SU-DHL-6 (cell line): Measurements from ENCODE around the gene PEX16.

Source experiments
- H2AFZ ChIP-seq: fragments of 200-600 bp; sonication (generic); 2 replicates; pipeline ENCODE4 v1.6.1; 2014; ENCODE audit warnings: low read depth, mild to moderate bottlenecking, moderate library complexity, mixed read lengths, antibody characterized with exemption, low read length; ENCODE audit not compliant: severe bottlenecking
- H3F3A ChIP-seq: fragments of 200-600 bp; shearing (Covaris generic); 2 replicates; pipeline ENCODE4 v1.6.0; 2016; ENCODE audit warnings: antibody characterized with exemption, mild to moderate bottlenecking; ENCODE audit not compliant: insufficient read depth
- H3K27ac ChIP-seq: fragments of 200-600 bp; sonication (generic); 2 replicates; pipeline ENCODE4 v1.5.1; 2016; ENCODE audit warnings: low read depth, mild to moderate bottlenecking, low read length, moderate library complexity, mixed read lengths
- H3K27me3 ChIP-seq: fragments of 200-600 bp; sonication (generic), shearing (Covaris generic); 2 replicates; pipeline ENCODE4 v1.6.0; 2014; ENCODE audit warnings: mild to moderate bottlenecking, low read length
- H3K36me3 ChIP-seq: fragments of 200-600 bp; sonication (generic); 2 replicates; pipeline ENCODE4 v1.6.1; 2014; ENCODE audit warnings: mild to moderate bottlenecking, low read length, mixed read lengths
- H3K4me2 ChIP-seq: fragments of 300-600, 200-600 bp; shearing (Covaris generic), sonication (generic); 2 replicates; pipeline ENCODE4 v1.6.0; 2014; ENCODE audit warnings: low read length, low read depth, mild to moderate bottlenecking; ENCODE audit not compliant: poor library complexity, severe bottlenecking
- H3K4me3 ChIP-seq: fragments of 200-600 bp; sonication (generic); 2 replicates; pipeline ENCODE4 v1.5.1; 2014; ENCODE audit warnings: antibody characterized with exemption, low read length, mild to moderate bottlenecking, mixed read lengths; ENCODE audit not compliant: insufficient read depth, poor library complexity, severe bottlenecking
- H3K79me2 ChIP-seq: fragments of 200-600 bp; sonication (generic); 2 replicates; pipeline ENCODE4 v1.6.1; 2014; ENCODE audit warnings: mild to moderate bottlenecking, low read length, moderate library complexity; ENCODE audit not compliant: insufficient read depth
- H3K9ac ChIP-seq: fragments of 200-600 bp; sonication (generic); 2 replicates; pipeline ENCODE4 v1.7.0; 2014; ENCODE audit warnings: mild to moderate bottlenecking, low read length
- H3K9me2 ChIP-seq: fragments of 200-600 bp; sonication (generic); replicated peaks from 2 replicates; pipeline ENCODE4 v1.6.1; 2014; ENCODE audit warnings: low read length; ENCODE audit not compliant: insufficient read depth
- H3K9me3 ChIP-seq: fragments of 200-600 bp; sonication (generic); 2 replicates; pipeline ENCODE4 v1.6.1; 2014; ENCODE audit warnings: low read length, mixed read lengths; ENCODE audit not compliant: insufficient read depth
- H4K20me1 ChIP-seq: fragments of 200-600 bp; sonication (generic); 2 replicates; pipeline ENCODE4 v1.6.1; 2014; ENCODE audit warnings: low read depth, mild to moderate bottlenecking, antibody characterized with exemption, low read length, moderate library complexity, mixed read lengths
- CTCF ChIP-seq: fragments of 200-600 bp; sonication (generic); IDR thresholded peaks from one replicate; pipeline ENCODE4 v1.5.1; 2017; ENCODE audit warnings: antibody characterized with exemption, mild to moderate bottlenecking, low read length, moderate library complexity; ENCODE audit not compliant: insufficient read depth, poor library complexity, severe bottlenecking
- EZH2phosphoT487 ChIP-seq: fragments of 200-600 bp; sonication (generic), shearing (Covaris generic); conservative IDR thresholded peaks from 2 replicates; pipeline ENCODE4 v1.6.1; 2018; ENCODE audit warnings: mild to moderate bottlenecking, antibody characterized with exemption, low read length, moderate library complexity, mixed read lengths

The PEX16 gene

GRCh38 chr11:45886816-45887520, 30.7 kb downstream of the PEX16 start:
- no peak overlapping the region for H3K27ac ChIP-seq
- no peaks in the 10 kb centered on the region for H4K20me1 ChIP-seq
- H3K27me3 ChIP-seq: no peaks in the 10 kb centered on the region
- no peaks in the 10 kb centered on the region for H3K79me2 ChIP-seq
- H2AFZ ChIP-seq: no peak overlapping the region
- H3K4me3 ChIP-seq: no peak overlapping the region
- no peaks in the 10 kb centered on the region for H3K36me3 ChIP-seq
- no peak overlapping the region for H3K4me2 ChIP-seq
- no peaks in the 10 kb centered on the region for H3K9me3 ChIP-seq
- H3K9ac ChIP-seq: no peak overlapping the region
- no peaks in the 10 kb centered on the region for H3F3A ChIP-seq
- H3K9me2 ChIP-seq: no peaks in the 10 kb centered on the region
- TF ChIP-seq EZH2phosphoT487: no peak
- TF ChIP-seq CTCF: no peak

GRCh38 chr11:45885921-45886721, 31.6 kb downstream of the PEX16 start:
- Histone ChIP-seq H3K9me2 (no peaks in the 10 kb centered on the region), H4K20me1 (no peaks in the 10 kb centered on the region), H3K27ac (no peak overlapping the region), H3F3A (no peaks in the 10 kb centered on the region), H3K27me3 (no peaks in the 10 kb centered on the region), H3K9ac (peak overlapping the region; percentile 31; the same call in 1 of the 2 replicates), H3K79me2 (no peaks in the 10 kb centered on the region), H3K4me2 (peak overlapping the region; percentile 43), H2AFZ (no peak overlapping the region), H3K9me3 (no peaks in the 10 kb centered on the region), H3K4me3 (no peak overlapping the region), H3K36me3 (no peaks in the 10 kb centered on the region)
- TF ChIP-seq EZH2phosphoT487 (no peak), CTCF (no peak)

- TF ChIP-seq CTCF (no peak), EZH2phosphoT487 (no peak)
- Histone ChIP-seq H4K20me1 (no peaks in the 10 kb centered on the region), H3K79me2 (no peaks in the 10 kb centered on the region), H3K36me3 (no peaks in the 10 kb centered on the region), H3K27ac (no peak within 1 kb of the TSS), H3K4me3 (peak within 1 kb of the TSS; percentile 52), H3K4me2 (peak within 1 kb of the TSS; percentile 60), H3K9me3 (no peaks in the 10 kb centered on the region), H2AFZ (no peak within 1 kb of the TSS), H3K9ac (peak within 1 kb of the TSS; percentile 31; the same call in 1 of the 2 replicates), H3F3A (no peaks in the 10 kb centered on the region), H3K27me3 (no peaks in the 10 kb centered on the region), H3K9me2 (no peaks in the 10 kb centered on the region)
Observed at GRCh38 chr11:45885274-45885920, 32.3 kb downstream of the PEX16 start, which contains the start of gene MAPK8IP1. Gene MAPK8IP1 (plus strand): TSS chr11:45885651. CDS start chr11:45885821, 170 bp downstream.
